Measurements from ENCODE around the gene FHIT.

GRCh38 chr3:60703008-60703407 lies 548.2 kb downstream of the FHIT start:
- TF ChIP-seq CTCF (IDR thresholded peaks at IDR 0.05) (no peak), POLR2A (IDR thresholded peaks at IDR 0.05) (no peak)

All from Peyer's patch (tissue), 4 donors.